CD4-positive, alpha-beta T cell treated with Interferon alpha-2 for 1 hour (primary cell): ENCODE measurements around the gene CXCL3.
"Not testable (repeated sequence)": the region's sequence is repeated elsewhere in the genome, so short reads cannot be mapped to it uniquely, and the experiment has no call there.

ENCODE experiments used
- DNase-seq, 2 donors: peaks; one replicate each; pipeline ENCODE4 v3.0.0-alpha.2; 2020 to 2022

The CXCL3 gene

GRCh38 chr4:74038425-74039314 lies at the start of gene CXCL3:
Gene CXCL3 (minus strand): TSS chr4:74038689. CDS start chr4:74038611, 78 bp downstream.
- DNase-seq = peak in 1 of 2 donors; percentile 3

GRCh38 chr4:74087481-74087880 lies 49.0 kb upstream of the CXCL3 start:
- DNase-seq = no peak

GRCh38 chr4:74085669-74086068 lies 47.2 kb upstream of the CXCL3 start:
- DNase-seq = no peak

GRCh38 chr4:74084984-74085383 lies 46.5 kb upstream of the CXCL3 start:
- DNase-seq = no peak

- DNase-seq = no peak
Measured at GRCh38 chr4:74083546-74083945, 45.1 kb upstream of the CXCL3 start.

GRCh38 chr4:74081035-74081434 lies 42.5 kb upstream of the CXCL3 start:
- DNase-seq = no peak

- not testable (repeated sequence) for DNase-seq
Measured at GRCh38 chr4:74080351-74080750, 41.9 kb upstream of the CXCL3 start.

GRCh38 chr4:74079024-74079423 lies 40.5 kb upstream of the CXCL3 start:
- DNase-seq = peak in 1 of 2 donors; percentile 1

- DNase-seq = no peak
Measured at GRCh38 chr4:74073358-74073757, 34.9 kb upstream of the CXCL3 start.

GRCh38 chr4:74072739-74073138 lies 34.2 kb upstream of the CXCL3 start:
- DNase-seq = no peak

- no peak for DNase-seq
Measured at GRCh38 chr4:74067586-74067985, 29.1 kb upstream of the CXCL3 start.

- DNase-seq = no peak
Measured at GRCh38 chr4:74066232-74066631, 27.7 kb upstream of the CXCL3 start.

GRCh38 chr4:74065115-74065642 lies 26.7 kb upstream of the CXCL3 start:
- no peak for DNase-seq

- no peak for DNase-seq
Measured at GRCh38 chr4:74063859-74064258, 25.4 kb upstream of the CXCL3 start.

- DNase-seq = no peak
Measured at GRCh38 chr4:74062953-74063352, 24.5 kb upstream of the CXCL3 start.

GRCh38 chr4:74061430-74061829 lies 22.9 kb upstream of the CXCL3 start:
- DNase-seq = no peak

- DNase-seq = no peak
Measured at GRCh38 chr4:74059161-74059829, 20.8 kb upstream of the CXCL3 start.

GRCh38 chr4:74058048-74058651 lies 19.7 kb upstream of the CXCL3 start:
- DNase-seq = no peak

GRCh38 chr4:74057588-74057987 lies 19.1 kb upstream of the CXCL3 start:
- no peak for DNase-seq

GRCh38 chr4:74056858-74057562 lies 18.5 kb upstream of the CXCL3 start:
- no peak for DNase-seq

GRCh38 chr4:74056114-74056857 lies 17.8 kb upstream of the CXCL3 start:
- no peak for DNase-seq

GRCh38 chr4:74055498-74055897 lies 17.0 kb upstream of the CXCL3 start:
- no peak for DNase-seq
